ENCODE data around the gene DYNLT2B.

The DYNLT2B gene

GRCh38 chr3:196268284-196269163 is 49.5 kb downstream of the DYNLT2B start:
- H3K9me2 ChIP-seq (replicated peaks; ENCODE audit: insufficient read depth, low read length): no peaks in the 10 kb centered on the region
- no peaks in the 10 kb centered on the region; the same call in 1 of the 2 replicates for H3F3A ChIP-seq (ENCODE audit: insufficient read depth, low read length)
- no peak overlapping the region for H3K4me3 ChIP-seq (ENCODE audit: low read length)
- no peak overlapping the region for H3K4me2 ChIP-seq (ENCODE audit: low read depth, low read length)
- H3K9me3 ChIP-seq (replicated peaks; ENCODE audit: insufficient read depth, low read length): no peaks in the 10 kb centered on the region
- no peak overlapping the region for H3K27ac ChIP-seq (ENCODE audit: low read length)
- H3K79me2 ChIP-seq (ENCODE audit: low read length): peaks cover 35% of the 10 kb centered on the region
- H2AFZ ChIP-seq (ENCODE audit: low read length): no peak overlapping the region
- H3K4me1 ChIP-seq (ENCODE audit: low read length): peaks cover 8% of the 10 kb centered on the region
- no peaks in the 10 kb centered on the region for H3K27me3 ChIP-seq (replicated peaks; ENCODE audit: insufficient read depth, low read length)
- H3K36me3 ChIP-seq (replicated peaks; ENCODE audit: insufficient read depth, low read length): 0 out of 2 replicates have a peak, but pooled peaks cover 4% of the 10 kb centered on the region
- no peak for TF ChIP-seq EZH2phosphoT487 (IDR thresholded peaks at IDR 0.05; ENCODE audit: low read length)
- no peak for TF ChIP-seq EZH2 (optimal IDR thresholded peaks at IDR 0.05; ENCODE audit: low read depth, low read length)
- no peak for TF ChIP-seq CTCF (IDR thresholded peaks at IDR 0.05; ENCODE audit: low read length)
- DNase-seq: no peak
- no peaks in the 10 kb centered on the region for H4K20me1 ChIP-seq (ENCODE audit: insufficient read depth, low read length)
- H3K9ac ChIP-seq (ENCODE audit: low read length): no peak overlapping the region

- H4K20me1 ChIP-seq (ENCODE audit: insufficient read depth, low read length): no peaks in the 10 kb centered on the region
- H3K79me2 ChIP-seq (ENCODE audit: low read length): peaks cover 35% of the 10 kb centered on the region
- TF ChIP-seq EZH2phosphoT487 (IDR thresholded peaks at IDR 0.05; ENCODE audit: low read length) (no peak), EZH2 (optimal IDR thresholded peaks at IDR 0.05; ENCODE audit: low read depth, low read length) (no peak), CTCF (IDR thresholded peaks at IDR 0.05; ENCODE audit: low read length) (no peak)
- H2AFZ ChIP-seq (ENCODE audit: low read length): no peak overlapping the region
- no peaks in the 10 kb centered on the region for H3K9me3 ChIP-seq (replicated peaks; ENCODE audit: insufficient read depth, low read length)
- no peaks in the 10 kb centered on the region for H3K4me1 ChIP-seq (ENCODE audit: low read length)
- H3K4me2 ChIP-seq (ENCODE audit: low read depth, low read length): no peak overlapping the region
- H3K27me3 ChIP-seq (replicated peaks; ENCODE audit: insufficient read depth, low read length): no peaks in the 10 kb centered on the region
- no peaks in the 10 kb centered on the region for H3K9me2 ChIP-seq (replicated peaks; ENCODE audit: insufficient read depth, low read length)
- no peaks in the 10 kb centered on the region for H3F3A ChIP-seq (ENCODE audit: insufficient read depth, low read length)
- no peak overlapping the region for H3K27ac ChIP-seq (ENCODE audit: low read length)
- no peak for DNase-seq
- H3K9ac ChIP-seq (ENCODE audit: low read length): no peak overlapping the region
- H3K36me3 ChIP-seq (replicated peaks; ENCODE audit: insufficient read depth, low read length): no peaks in the 10 kb centered on the region
- no peak overlapping the region for H3K4me3 ChIP-seq (ENCODE audit: low read length)
Observed at GRCh38 chr3:196263819-196264218, 54.2 kb downstream of the DYNLT2B start.

GRCh38 chr3:196260784-196261183 is 57.3 kb downstream of the DYNLT2B start:
- no peak overlapping the region for H2AFZ ChIP-seq (ENCODE audit: low read length)
- no peak overlapping the region for H3K4me2 ChIP-seq (ENCODE audit: low read depth, low read length)

More at GRCh38 chr3:196260784-196261183, 57.3 kb downstream of the DYNLT2B start:
- Histone ChIP-seq H3F3A (ENCODE audit: insufficient read depth, low read length) (no peaks in the 10 kb centered on the region), H3K4me3 (ENCODE audit: low read length) (no peak overlapping the region), H3K9me2 (replicated peaks; ENCODE audit: insufficient read depth, low read length) (no peaks in the 10 kb centered on the region), H3K27ac (ENCODE audit: low read length) (no peak overlapping the region), H3K9me3 (replicated peaks; ENCODE audit: insufficient read depth, low read length) (no peaks in the 10 kb centered on the region), H3K36me3 (replicated peaks; ENCODE audit: insufficient read depth, low read length) (no peaks in the 10 kb centered on the region), H3K79me2 (ENCODE audit: low read length) (peaks cover 35% of the 10 kb centered on the region), H3K27me3 (replicated peaks; ENCODE audit: insufficient read depth, low read length) (no peaks in the 10 kb centered on the region), H3K4me1 (ENCODE audit: low read length) (no peaks in the 10 kb centered on the region), H4K20me1 (ENCODE audit: insufficient read depth, low read length) (no peaks in the 10 kb centered on the region), H3K9ac (ENCODE audit: low read length) (no peak overlapping the region)
- TF ChIP-seq EZH2 (optimal IDR thresholded peaks at IDR 0.05; ENCODE audit: low read depth, low read length) (no peak), CTCF (IDR thresholded peaks at IDR 0.05; ENCODE audit: low read length) (no peak), EZH2phosphoT487 (IDR thresholded peaks at IDR 0.05; ENCODE audit: low read length) (no peak)
- DNase-seq: no peak

All from MM.1S (cell line).